GM23338 (cell line): ENCODE measurements around the gene UAP1.
A peak's percentile ranks its signal among the peaks of the same experiment; 100 is the strongest.
"Not testable (repeated sequence)": the region's sequence is repeated elsewhere in the genome, so short reads cannot be mapped to it uniquely, and the experiment has no call there.

Source experiments
- POLR2AphosphoS5 ChIP-seq: IDR thresholded peaks from 2 replicates; pipeline ENCODE4 v1.6.1; 2016; ENCODE audit warnings: antibody characterized with exemption, low read depth
- ZNF331 ChIP-seq: fragments of 250-450 bp; sonication (Bioruptor Pico); IDR thresholded peaks from 2 replicates; pipeline ENCODE4 v1.5.0; 2020; ENCODE audit warnings: low read depth, mild to moderate bottlenecking, moderate library complexity
- TF ChIP-seq, protein P1 (sequence below), 2 experiments: fragments of 200-600 bp in 1 of 2; sonication (generic) in 1 of 2; conservative IDR thresholded peaks; 2 replicates each; pipeline versions ENCODE4 v1.5.1 to v1.6.1; 2016 to 2017; ENCODE audit warnings: antibody characterized with exemption in 2 of 2, low read depth in 2 of 2, mild to moderate bottlenecking in 2 of 2, moderate library complexity in 1 of 2

DNA sequence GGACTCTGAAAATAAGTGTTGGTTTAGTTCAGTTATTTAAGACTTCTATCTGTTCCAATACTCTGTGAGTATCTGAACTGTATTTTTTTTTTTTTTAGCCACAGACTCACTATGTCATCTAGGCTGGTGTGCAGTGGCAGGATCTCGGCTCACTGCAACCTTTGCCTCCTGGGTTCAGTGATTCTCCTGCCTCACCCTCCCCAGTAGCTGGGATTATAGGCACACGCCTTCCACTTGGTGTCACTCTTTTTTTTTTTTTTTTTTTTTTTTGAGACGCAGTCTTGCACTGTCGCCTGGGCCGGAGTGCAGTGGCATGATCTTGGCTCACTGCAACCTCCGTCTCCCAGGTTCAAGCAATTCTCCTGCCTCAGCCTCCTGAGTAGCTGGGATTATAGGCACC lies 21.4 kb downstream of the UAP1 start:
- TF ChIP-seq, protein P1, sequence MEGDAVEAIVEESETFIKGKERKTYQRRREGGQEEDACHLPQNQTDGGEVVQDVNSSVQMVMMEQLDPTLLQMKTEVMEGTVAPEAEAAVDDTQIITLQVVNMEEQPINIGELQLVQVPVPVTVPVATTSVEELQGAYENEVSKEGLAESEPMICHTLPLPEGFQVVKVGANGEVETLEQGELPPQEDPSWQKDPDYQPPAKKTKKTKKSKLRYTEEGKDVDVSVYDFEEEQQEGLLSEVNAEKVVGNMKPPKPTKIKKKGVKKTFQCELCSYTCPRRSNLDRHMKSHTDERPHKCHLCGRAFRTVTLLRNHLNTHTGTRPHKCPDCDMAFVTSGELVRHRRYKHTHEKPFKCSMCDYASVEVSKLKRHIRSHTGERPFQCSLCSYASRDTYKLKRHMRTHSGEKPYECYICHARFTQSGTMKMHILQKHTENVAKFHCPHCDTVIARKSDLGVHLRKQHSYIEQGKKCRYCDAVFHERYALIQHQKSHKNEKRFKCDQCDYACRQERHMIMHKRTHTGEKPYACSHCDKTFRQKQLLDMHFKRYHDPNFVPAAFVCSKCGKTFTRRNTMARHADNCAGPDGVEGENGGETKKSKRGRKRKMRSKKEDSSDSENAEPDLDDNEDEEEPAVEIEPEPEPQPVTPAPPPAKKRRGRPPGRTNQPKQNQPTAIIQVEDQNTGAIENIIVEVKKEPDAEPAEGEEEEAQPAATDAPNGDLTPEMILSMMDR (conservative IDR thresholded peaks at IDR 0.05; ENCODE audit: low read depth in 2 of 2), result peak in 1 of 2 experiments; percentile 12; a peak in 1 of 4 replicates
- TF ChIP-seq POLR2AphosphoS5, ZNF331: not testable (repeated sequence)
